ENCODE data around the gene TIAM2.
A peak's percentile ranks its signal among the peaks of the same experiment; 100 is the strongest.

Gene TIAM2

GRCh38 chr6:155268088-155268867 lies 273.2 kb downstream of the TIAM2 start:
- DNase-seq, result peak; percentile 30

DNA sequence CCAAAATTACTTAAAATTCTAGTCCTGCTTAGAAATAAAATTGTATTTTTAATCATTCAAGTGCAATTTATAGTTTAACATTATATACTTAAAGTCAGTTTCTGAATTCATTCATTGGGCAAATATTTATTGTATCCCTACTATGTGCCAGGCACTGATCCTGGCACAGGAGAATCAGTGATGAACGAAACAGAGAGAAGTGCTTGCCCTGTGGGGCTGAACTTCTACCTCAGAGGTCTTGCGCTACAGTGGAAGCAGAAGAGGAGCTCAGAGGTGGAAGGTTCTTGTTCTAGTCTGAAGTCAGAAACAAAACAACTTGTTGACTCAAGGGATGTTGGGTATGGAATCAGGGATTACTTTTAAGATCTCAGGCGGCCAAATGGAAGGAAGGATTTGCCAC lies 274.6 kb downstream of the TIAM2 start:
- no peak for DNase-seq

DNA sequence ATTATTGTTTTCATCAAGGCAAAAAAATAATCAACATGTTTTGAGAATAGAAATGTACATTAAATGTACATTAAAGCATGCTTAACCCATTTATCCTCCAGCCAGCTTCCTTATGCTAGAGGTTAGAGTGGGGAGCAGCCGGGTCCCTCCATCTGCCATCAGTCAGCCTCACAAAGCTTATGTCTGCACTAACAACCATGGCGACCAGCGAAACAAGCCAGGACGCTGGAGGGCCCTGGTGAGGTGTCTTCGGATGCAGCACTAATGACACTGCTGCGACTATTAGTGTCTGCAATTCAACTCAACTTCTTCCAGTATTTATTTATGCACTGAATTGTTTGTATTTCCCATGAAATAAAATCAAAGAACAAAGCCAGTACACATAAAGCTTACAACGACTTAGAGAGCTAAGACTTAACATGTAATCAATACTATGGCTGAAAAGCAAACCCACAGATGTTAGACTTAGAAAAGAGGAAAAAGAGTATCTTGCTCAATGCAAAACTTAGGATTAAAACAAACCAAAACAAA lies 275.5 kb downstream of the TIAM2 start:
- no peak for DNase-seq

DNA sequence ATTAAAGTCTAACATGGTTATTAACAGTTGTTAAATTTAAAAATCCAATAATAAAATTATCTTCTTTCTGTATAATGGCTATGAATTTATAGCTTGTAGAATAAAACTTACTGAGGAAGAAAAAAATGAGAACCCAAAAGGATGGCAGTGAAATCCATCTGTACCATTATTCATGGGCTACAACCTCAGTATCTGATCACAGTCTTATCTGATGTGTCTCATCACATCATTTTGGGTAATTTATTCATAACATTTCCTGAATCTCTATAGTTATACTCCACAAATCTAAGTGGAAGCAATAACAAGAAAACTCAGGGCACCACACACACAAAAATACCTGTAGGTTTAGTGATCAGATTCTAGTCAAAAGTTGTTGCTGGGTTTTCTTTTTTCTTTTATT lies 276.0 kb downstream of the TIAM2 start:
- DNase-seq, result no peak

- no peak for DNase-seq
Measured at GRCh38 chr6:155272353-155273232, 277.5 kb downstream of the TIAM2 start.

GRCh38 chr6:155273431-155273830 lies 278.3 kb downstream of the TIAM2 start:
- peak; percentile 36 for DNase-seq

- no peak for DNase-seq
Measured at GRCh38 chr6:155274106-155274505, 279.0 kb downstream of the TIAM2 start.

GRCh38 chr6:155274533-155274932 lies 279.4 kb downstream of the TIAM2 start:
- peak; percentile 19 for DNase-seq

DNA sequence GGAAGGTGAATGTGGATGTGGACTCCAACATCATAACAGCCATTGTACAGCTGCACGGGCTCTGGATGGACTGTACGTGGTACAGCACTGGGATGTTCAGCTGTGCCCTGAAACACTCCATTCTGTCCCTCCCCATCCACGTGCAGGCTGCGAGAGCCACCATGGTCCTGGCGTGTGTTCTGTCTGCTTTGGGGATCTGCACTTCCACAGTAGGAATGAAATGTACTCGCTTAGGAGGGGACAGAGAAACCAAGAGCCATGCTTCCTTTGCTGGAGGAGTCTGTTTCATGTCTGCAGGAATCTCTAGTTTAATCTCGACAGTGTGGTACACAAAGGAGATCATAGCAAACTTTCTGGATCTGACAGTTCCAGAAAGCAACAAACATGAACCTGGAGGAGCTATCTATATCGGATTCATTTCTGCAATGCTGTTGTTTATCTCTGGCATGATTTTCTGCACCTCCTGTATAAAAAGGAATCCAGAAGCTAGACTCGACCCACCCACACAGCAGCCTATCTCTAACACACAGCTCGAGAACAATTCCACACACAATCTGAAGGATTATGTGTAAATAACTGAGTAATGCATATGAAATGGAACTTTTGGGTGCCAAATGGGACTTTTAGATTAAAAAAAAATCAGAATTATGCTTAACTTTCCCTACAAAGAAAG lies 280.8 kb downstream of the TIAM2 start:
- no peak for DNase-seq

- DNase-seq, result no peak
Measured at GRCh38 chr6:155276638-155277037, 281.5 kb downstream of the TIAM2 start.

DNA sequence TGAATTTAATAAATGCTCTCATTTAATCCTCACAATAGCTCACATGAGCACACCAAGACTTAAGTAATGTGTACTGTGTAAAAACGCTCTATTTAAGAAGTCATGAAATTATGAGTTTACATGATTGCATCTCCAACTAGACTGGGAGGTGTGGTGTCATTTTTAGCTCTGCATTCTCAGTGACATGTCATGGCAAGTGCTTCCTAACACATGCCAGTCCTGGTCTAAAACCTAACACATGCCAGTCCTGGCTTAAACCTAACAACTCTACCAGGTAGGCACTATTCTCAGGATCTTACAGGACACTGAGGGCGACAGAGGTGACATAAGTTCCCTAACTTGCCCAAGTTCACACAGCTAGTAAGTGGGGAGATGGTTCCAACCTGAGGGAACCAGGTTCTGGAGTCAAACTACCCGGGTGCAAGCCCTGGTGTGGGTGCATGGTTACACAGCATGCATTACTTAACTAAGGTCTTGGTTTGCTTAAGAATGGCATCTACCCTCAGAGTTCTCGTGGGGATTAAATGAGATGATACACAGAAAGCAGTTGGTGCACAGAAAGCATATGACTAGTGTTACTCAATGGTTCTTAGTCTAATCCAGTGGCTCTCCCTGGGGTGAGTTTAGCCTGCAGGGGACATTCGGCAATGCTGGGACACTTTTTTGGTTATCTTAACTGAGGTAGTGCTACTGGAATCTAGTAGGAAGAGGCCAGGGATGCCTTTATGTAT lies 283.4 kb downstream of the TIAM2 start:
- no peak for DNase-seq

DNA sequence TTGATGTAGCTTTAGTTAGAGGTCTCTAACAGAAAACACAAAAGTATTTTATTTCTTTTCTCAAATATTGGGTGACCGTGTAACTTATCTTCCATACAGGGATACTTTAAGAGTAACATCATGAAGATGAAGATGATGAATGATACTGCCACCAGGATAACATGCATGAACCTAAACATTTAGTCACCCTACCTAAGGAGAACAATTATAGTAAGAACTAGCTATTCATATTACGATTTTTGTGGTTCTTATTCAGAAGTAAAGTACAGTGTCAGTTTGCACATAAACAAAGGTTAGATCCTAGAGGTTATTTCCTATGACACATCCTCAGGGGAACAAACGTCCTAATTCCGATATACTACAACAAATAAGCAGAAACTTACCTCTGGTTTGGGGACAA lies 289.7 kb downstream of the TIAM2 start:
- DNase-seq, result no peak

GRCh38 chr6:155287762-155288161 lies 292.6 kb downstream of the TIAM2 start:
- DNase-seq, result no peak

DNA sequence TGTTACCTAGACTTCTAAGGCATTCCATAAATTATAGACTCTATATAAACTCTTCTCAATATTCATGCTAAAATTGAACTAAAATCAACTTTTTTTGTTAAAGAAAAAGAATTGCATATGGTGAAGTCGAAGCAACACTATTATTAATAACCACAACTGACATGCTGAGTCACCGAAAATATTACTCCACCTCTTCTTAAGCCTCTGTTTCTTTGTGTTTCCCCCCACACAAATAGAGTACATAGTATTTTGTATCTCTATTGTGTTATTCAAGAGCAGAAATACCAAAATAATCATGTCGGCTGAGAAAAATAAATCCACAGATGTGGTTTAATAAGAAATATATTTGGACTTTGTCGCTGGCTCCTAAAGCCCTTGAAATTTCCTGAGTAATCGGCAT lies 295.4 kb downstream of the TIAM2 start:
- no peak for DNase-seq

- no peak for DNase-seq
Measured at GRCh38 chr6:155291291-155291690, 296.2 kb downstream of the TIAM2 start.

GRCh38 chr6:155292711-155293110 lies 297.6 kb downstream of the TIAM2 start:
- no peak for DNase-seq

GRCh38 chr6:155297669-155298068 lies 302.6 kb downstream of the TIAM2 start:
- no peak for DNase-seq

DNA sequence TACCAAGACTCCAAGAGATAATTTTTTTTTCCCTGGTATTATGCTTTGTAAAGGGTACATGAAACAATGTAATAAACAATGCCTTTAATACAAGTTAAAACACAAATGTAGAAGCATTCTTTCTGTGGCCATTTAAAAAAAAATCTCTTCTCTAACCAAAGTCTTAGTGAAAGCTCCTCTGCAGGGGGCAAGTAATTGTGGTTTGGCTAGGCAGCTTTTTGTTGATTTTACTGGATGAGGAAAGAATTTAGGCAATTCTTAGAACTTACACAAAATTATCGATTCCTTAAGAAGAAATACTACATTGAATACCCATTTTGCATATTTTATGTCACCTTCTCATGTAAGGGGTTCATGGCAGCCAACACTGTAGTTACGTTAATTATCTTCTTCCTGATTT lies 306.8 kb downstream of the TIAM2 start:
- no peak for DNase-seq

- no peak for DNase-seq
Measured at GRCh38 chr6:155303361-155303870, 308.3 kb downstream of the TIAM2 start.

DNA sequence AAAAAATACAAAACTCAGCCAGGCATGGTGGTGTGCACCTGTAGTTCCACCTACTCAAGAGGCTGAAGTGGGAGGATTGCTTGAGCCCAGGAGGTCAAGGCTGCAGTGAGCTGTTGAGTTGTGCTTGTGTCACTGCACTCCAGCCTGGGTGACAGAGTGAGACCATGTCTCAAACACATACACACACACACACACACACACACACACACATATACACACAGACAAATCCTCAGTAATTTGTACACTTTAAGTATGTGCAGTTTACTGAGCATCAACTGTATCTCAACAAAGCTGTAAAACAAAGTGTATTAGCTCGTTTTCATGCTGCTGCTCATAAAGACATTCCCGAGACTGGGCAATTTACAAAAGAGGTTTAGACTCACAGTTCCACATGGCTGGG lies 311.8 kb downstream of the TIAM2 start:
- DNase-seq, result no peak

All from amniotic stem cell (primary cell).